ENCODE results near the gene ADAMTSL2. TPM values are rescaled to one million over a fixed set of nuclear protein-coding genes. Genes with fewer than 3 reads are reported as not detected.

The ADAMTSL2 gene
- total RNA-seq, 1 donor from 2014 or later = 0.16 TPM

- Mint-ChIP-seq H3K4me1 (no peaks in the 10 kb centered on the region), H3K4me3 (no peak overlapping the region), H3K27me3 (ENCODE audit: low read depth) (peaks cover 92% of the 10 kb centered on the region)
Observed at GRCh38 chr9:133610845-133611244, 76.3 kb downstream of the ADAMTSL2 start.

GRCh38 chr9:133612051-133612450 lies 77.5 kb downstream of the ADAMTSL2 start:
- H3K36me3 Mint-ChIP-seq (ENCODE audit: low read depth) = no peaks in the 10 kb centered on the region
- no peak for DNase-seq (ENCODE audit: low read depth, low spot score)
- H3K27ac Mint-ChIP-seq (ENCODE audit: unreplicated experiment) = no peak overlapping the region
- no peak for TF ChIP-seq CTCF (conservative IDR thresholded peaks at IDR 0.05)
- no peaks in the 10 kb centered on the region for H3K9me3 Mint-ChIP-seq
- H3K27me3 Mint-ChIP-seq (ENCODE audit: low read depth) = peaks cover 82% of the 10 kb centered on the region
- H3K4me3 Mint-ChIP-seq = no peak overlapping the region
- no peaks in the 10 kb centered on the region for H3K4me1 Mint-ChIP-seq

More at GRCh38 chr9:133610845-133611244, 76.3 kb downstream of the ADAMTSL2 start:
- TF ChIP-seq CTCF (conservative IDR thresholded peaks at IDR 0.05) = no peak
- Mint-ChIP-seq H3K27ac (ENCODE audit: unreplicated experiment) (no peak overlapping the region), H3K9me3 (no peaks in the 10 kb centered on the region), H3K36me3 (ENCODE audit: low read depth) (no peaks in the 10 kb centered on the region)
- DNase-seq (ENCODE audit: low read depth, low spot score) = no peak

- H3K36me3 Mint-ChIP-seq (ENCODE audit: low read depth) = no peaks in the 10 kb centered on the region
- H3K27ac Mint-ChIP-seq (ENCODE audit: unreplicated experiment) = no peak overlapping the region
- H3K4me1 Mint-ChIP-seq = no peaks in the 10 kb centered on the region
- H3K4me3 Mint-ChIP-seq = no peak overlapping the region
- H3K9me3 Mint-ChIP-seq = no peaks in the 10 kb centered on the region
- TF ChIP-seq CTCF (conservative IDR thresholded peaks at IDR 0.05) = no peak
- DNase-seq (ENCODE audit: low read depth, low spot score) = no peak
- H3K27me3 Mint-ChIP-seq (ENCODE audit: low read depth) = peaks cover 79% of the 10 kb centered on the region
Observed at GRCh38 chr9:133612816-133613215, 78.3 kb downstream of the ADAMTSL2 start.

GRCh38 chr9:133613432-133613831 lies 78.9 kb downstream of the ADAMTSL2 start:
- no peak overlapping the region for H3K27ac Mint-ChIP-seq (ENCODE audit: unreplicated experiment)
- no peaks in the 10 kb centered on the region for H3K9me3 Mint-ChIP-seq
- H3K4me3 Mint-ChIP-seq = no peak overlapping the region
- no peaks in the 10 kb centered on the region for H3K4me1 Mint-ChIP-seq
- DNase-seq (ENCODE audit: low read depth, low spot score) = no peak
- peaks cover 79% of the 10 kb centered on the region for H3K27me3 Mint-ChIP-seq (ENCODE audit: low read depth)
- no peak for TF ChIP-seq CTCF (conservative IDR thresholded peaks at IDR 0.05)
- no peaks in the 10 kb centered on the region for H3K36me3 Mint-ChIP-seq (ENCODE audit: low read depth)

GRCh38 chr9:133614056-133614455 lies 79.6 kb downstream of the ADAMTSL2 start:
- Mint-ChIP-seq H3K9me3 (no peaks in the 10 kb centered on the region), H3K36me3 (ENCODE audit: low read depth) (no peaks in the 10 kb centered on the region), H3K27me3 (ENCODE audit: low read depth) (peaks cover 81% of the 10 kb centered on the region), H3K4me3 (no peak overlapping the region), H3K27ac (ENCODE audit: unreplicated experiment) (no peak overlapping the region), H3K4me1 (no peaks in the 10 kb centered on the region)
- no peak for TF ChIP-seq CTCF (conservative IDR thresholded peaks at IDR 0.05)
- no peak for DNase-seq (ENCODE audit: low read depth, low spot score)

- no peak for TF ChIP-seq CTCF (conservative IDR thresholded peaks at IDR 0.05)
- Mint-ChIP-seq H3K27me3 (ENCODE audit: low read depth) (peaks cover 82% of the 10 kb centered on the region), H3K4me3 (no peak overlapping the region), H3K4me1 (no peaks in the 10 kb centered on the region), H3K9me3 (no peaks in the 10 kb centered on the region), H3K36me3 (ENCODE audit: low read depth) (no peaks in the 10 kb centered on the region), H3K27ac (ENCODE audit: unreplicated experiment) (no peak overlapping the region)
- DNase-seq (ENCODE audit: low read depth, low spot score) = no peak
Observed at GRCh38 chr9:133614678-133615077, 80.2 kb downstream of the ADAMTSL2 start.
